ENCODE results near the gene F2RL1. TPM values are rescaled to one million over a fixed set of nuclear protein-coding genes. Genes with fewer than 3 reads are reported as not detected.
A peak's percentile ranks its signal among the peaks of the same experiment; 100 is the strongest.
"Not testable (repeated sequence)": the region's sequence is repeated elsewhere in the genome, so short reads cannot be mapped to it uniquely, and the experiment has no call there.

F2RL1 gene
- total and polyA plus RNA-seq, 7 donors = 0.04 to 0.17 (median 0.08) TPM

GRCh38 chr5:76781775-76782174, 37.1 kb upstream of the F2RL1 start:
- no peaks in the 10 kb centered on the region for H3K9me3 ChIP-seq
- H3K4me1 ChIP-seq = no peaks in the 10 kb centered on the region
- no peak overlapping the region for H3K27ac ChIP-seq
- no peak for DNase-seq
- intact Hi-C loops (cut with DNase I) = no loop called here
- H3K27me3 ChIP-seq (ENCODE audit: insufficient read depth in 3 of 3, low read length in 2 of 3) = no peaks in the 10 kb centered on the region
- TF ChIP-seq CTCF (IDR thresholded peaks at IDR 0.05) = no peak
- ATAC-seq = no peak
- no peaks in the 10 kb centered on the region for H3K36me3 ChIP-seq (ENCODE audit: insufficient read depth in 1 of 2, low read depth in 1 of 2)
- no peak overlapping the region for H3K4me3 ChIP-seq
- WGBS, 3 donors = 85 to 88% (median 87%) methylated on average over 10 of the region's 10 CpGs

- Histone ChIP-seq H3K27ac (no peak overlapping the region), H3K4me1 (no peaks in the 10 kb centered on the region), H3K27me3 (ENCODE audit: insufficient read depth in 3 of 3, low read length in 2 of 3) (no peaks in the 10 kb centered on the region), H3K9me3 (no peaks in the 10 kb centered on the region), H3K36me3 (ENCODE audit: insufficient read depth in 1 of 2, low read depth in 1 of 2) (no peaks in the 10 kb centered on the region), H3K4me3 (no peak overlapping the region)
- ATAC-seq (no peak), DNase-seq (no peak)
- WGBS, 3 donors = 92 to 95% (median 93%) methylated on average over 3 of the region's 3 CpGs
- TF ChIP-seq CTCF (IDR thresholded peaks at IDR 0.05) = no peak
- intact Hi-C loops (cut with DNase I) = no loop called here
Measured at GRCh38 chr5:76782444-76782843, 36.4 kb upstream of the F2RL1 start.

GRCh38 chr5:76787237-76787636, 31.6 kb upstream of the F2RL1 start:
- TF ChIP-seq CTCF (IDR thresholded peaks at IDR 0.05) = no peak
- ATAC-seq (peak in 3 of 4 donors; percentile 48 to 74 (median 50)), DNase-seq (peak; percentile 37 to 55)
- WGBS, 3 donors = 5 to 7% (median 5%) methylated on average over 2 of the region's 2 CpGs
- no peak overlapping the region for H3K27ac ChIP-seq
- H3K9me3 ChIP-seq = no peaks in the 10 kb centered on the region
- intact Hi-C loops (cut with DNase I) = no loop called here
- H3K27me3 ChIP-seq (ENCODE audit: insufficient read depth in 3 of 3, low read length in 2 of 3) = no peaks in the 10 kb centered on the region
- H3K4me3 ChIP-seq = no peak overlapping the region
- H3K36me3 ChIP-seq (ENCODE audit: insufficient read depth in 1 of 2, low read depth in 1 of 2) = no peaks in the 10 kb centered on the region
- H3K4me1 ChIP-seq = no peaks in the 10 kb centered on the region

GRCh38 chr5:76788362-76788761, 30.5 kb upstream of the F2RL1 start:
- ATAC-seq = no peak
- no peaks in the 10 kb centered on the region for H3K4me1 ChIP-seq
- DNase-seq = no peak
- no peaks in the 10 kb centered on the region for H3K27me3 ChIP-seq (ENCODE audit: insufficient read depth in 3 of 3, low read length in 2 of 3)
- WGBS, 3 donors = 61 to 68% (median 62%) methylated on average over 6 of the region's 6 CpGs
- H3K9me3 ChIP-seq = no peaks in the 10 kb centered on the region
- no peak for TF ChIP-seq CTCF (IDR thresholded peaks at IDR 0.05)
- no peaks in the 10 kb centered on the region for H3K36me3 ChIP-seq (ENCODE audit: insufficient read depth in 1 of 2, low read depth in 1 of 2)
- no peak overlapping the region for H3K4me3 ChIP-seq
- intact Hi-C loops (cut with DNase I) = no loop called here
- no peak overlapping the region for H3K27ac ChIP-seq

- H3K27me3 ChIP-seq (ENCODE audit: insufficient read depth in 3 of 3, low read length in 2 of 3); DNase-seq; ATAC-seq; H3K4me3 ChIP-seq; H3K27ac ChIP-seq; H3K9me3 ChIP-seq; H3K4me1 ChIP-seq; intact Hi-C loops (cut with DNase I); H3K36me3 ChIP-seq (ENCODE audit: insufficient read depth in 1 of 2, low read depth in 1 of 2): not testable (repeated sequence)
- 94 to 98% (median 95%) methylated on average over 10 of the region's 10 CpGs for WGBS, 3 donors
Measured at GRCh38 chr5:76789275-76789674, 29.6 kb upstream of the F2RL1 start.
